Neural cell (in vitro differentiated cells): ENCODE data around the gene LNP1. TPM values are rescaled to one million over a fixed set of nuclear protein-coding genes. Genes with fewer than 3 reads are reported as not detected.

Experiments used
- H2AFZ ChIP-seq: fragments of 200-600, 300-800 bp; sonication (generic), shearing (Covaris generic); 2 replicates; pipeline ENCODE4 v1.6.0; 2014; ENCODE audit warnings: low read depth, mild to moderate bottlenecking, antibody characterized with exemption, low read length, moderate library complexity
- H3F3A ChIP-seq: fragments of 200-600 bp; shearing (Covaris generic); 2 replicates; pipeline ENCODE4 v1.6.1; 2016; ENCODE audit warnings: mild to moderate bottlenecking, moderate library complexity, mixed read lengths, antibody characterized with exemption, low read length; ENCODE audit not compliant: insufficient read depth, poor library complexity, severe bottlenecking
- H3K27ac ChIP-seq: fragments of 200-600, 300-800 bp; sonication (generic), shearing (Covaris generic); 2 replicates; pipeline ENCODE4 v1.5.1; 2014; ENCODE audit warnings: mild to moderate bottlenecking, low read length, moderate library complexity
- H3K27me3 ChIP-seq: fragments of 300-800, 200-600 bp; sonication (generic), shearing (Covaris generic); 2 replicates; pipeline ENCODE4 v1.6.0; 2014; ENCODE audit warnings: mild to moderate bottlenecking, low read depth, low read length, moderate library complexity; ENCODE audit not compliant: insufficient read depth
- H3K36me3 ChIP-seq: fragments of 300-800, 200-600 bp; sonication (generic), shearing (Covaris generic); 2 replicates; pipeline ENCODE4 v1.5.1; 2014; ENCODE audit warnings: mild to moderate bottlenecking, antibody characterized with exemption, low read length, moderate library complexity; ENCODE audit not compliant: insufficient read depth
- H3K4me2 ChIP-seq: fragments of 300-800, 200-600 bp; sonication (generic), shearing (Covaris generic); 2 replicates; pipeline ENCODE4 v1.6.0; 2014; ENCODE audit warnings: mild to moderate bottlenecking, low read length
- H3K4me3 ChIP-seq: fragments of 300-800, 200-600 bp; sonication (generic), shearing (Covaris generic); 2 replicates; pipeline ENCODE4 v1.5.1; 2014; ENCODE audit warnings: mild to moderate bottlenecking, low read length, moderate library complexity
- H3K79me2 ChIP-seq: fragments of 200-600 bp; shearing (Covaris generic); replicated peaks from 2 replicates; pipeline ENCODE4 v1.6.0; 2014; ENCODE audit warnings: mild to moderate bottlenecking, low read length, moderate library complexity; ENCODE audit not compliant: insufficient read depth
- H3K9ac ChIP-seq: fragments of 300-800, 200-600 bp; sonication (generic), shearing (Covaris generic); 2 replicates; pipeline ENCODE4 v1.6.1; 2016; ENCODE audit warnings: mild to moderate bottlenecking, low read length, mixed read lengths
- H3K9me2 ChIP-seq: fragments of 200-600 bp; shearing (Covaris generic); 2 replicates; pipeline ENCODE4 v1.6.1; 2016; ENCODE audit warnings: mild to moderate bottlenecking, low read length, mixed read lengths; ENCODE audit not compliant: insufficient read depth
- H3K9me3 ChIP-seq: fragments of 200-600, 300-800 bp; sonication (generic), shearing (Covaris generic); 2 replicates; pipeline ENCODE4 v1.6.1; 2016; ENCODE audit warnings: mild to moderate bottlenecking, mixed run types, low read length, moderate library complexity, mixed read lengths
- H4K20me1 ChIP-seq: fragments of 200-600 bp; shearing (Covaris generic); 2 replicates; pipeline ENCODE4 v1.6.1; 2016; ENCODE audit warnings: mild to moderate bottlenecking, mixed run types; ENCODE audit not compliant: insufficient read depth
- CTCF ChIP-seq: fragments of 450-650 bp; IDR thresholded peaks from 2 replicates; pipeline ENCODE4 v1.5.1; 2014; ENCODE audit warnings: antibody characterized with exemption, mild to moderate bottlenecking, moderate library complexity; ENCODE audit not compliant: poor library complexity, severe bottlenecking
- EP300 ChIP-seq: fragments of 450-650 bp; conservative IDR thresholded peaks from 2 replicates; pipeline ENCODE4 v1.6.1; 2014; ENCODE audit warnings: antibody characterized with exemption, mild to moderate bottlenecking, moderate library complexity; ENCODE audit not compliant: poor library complexity, severe bottlenecking
- EZH2 ChIP-seq: fragments of 200-600, 300-800 bp; shearing (Covaris generic), sonication (generic); IDR thresholded peaks from 2 replicates; pipeline ENCODE4 v1.6.1; 2014; ENCODE audit warnings: antibody characterized with exemption, low read length, borderline replicate concordance, mild to moderate bottlenecking; ENCODE audit not compliant: insufficient read depth, poor library complexity, severe bottlenecking
- MXI1 ChIP-seq: fragments of 450-650 bp; conservative IDR thresholded peaks from 2 replicates; pipeline ENCODE4 v1.6.1; 2014; ENCODE audit warnings: antibody characterized with exemption, mild to moderate bottlenecking; ENCODE audit not compliant: poor library complexity, severe bottlenecking
- POLR2AphosphoS5 ChIP-seq: IDR thresholded peaks from 2 replicates; pipeline ENCODE4 v1.6.1; 2012
- RAD21 ChIP-seq: fragments of 450-650 bp; conservative IDR thresholded peaks from 2 replicates; pipeline ENCODE4 v1.6.1; 2014; ENCODE audit warnings: antibody characterized with exemption, mild to moderate bottlenecking, moderate library complexity
- REST ChIP-seq: IDR thresholded peaks from 2 replicates; pipeline ENCODE4 v1.6.1; 2012; ENCODE audit warnings: borderline replicate concordance
- SMC3 ChIP-seq: fragments of 450-650 bp; conservative IDR thresholded peaks from 2 replicates; pipeline ENCODE4 v1.6.1; 2014; ENCODE audit warnings: antibody characterized with exemption, mild to moderate bottlenecking, moderate library complexity; ENCODE audit not compliant: poor library complexity
- TAF1 ChIP-seq: IDR thresholded peaks from 2 replicates; pipeline ENCODE4 v1.6.1; 2012; ENCODE audit warnings: low read depth
- polyA plus RNA-seq: library from polyadenylated mRNA; depleted of rRNA; stranded (reverse); fragments of >200 nt; gene quantifications from 2 replicates; pipeline ENCODE4 v1.2.3, GENCODE V29; 2014

The LNP1 gene
- polyA plus RNA-seq, 1 donor from 2014 or later, result 19.2 TPM

GRCh38 chr3:100429187-100429716 is 27.9 kb downstream of the LNP1 start:
- no peaks in the 10 kb centered on the region for H3K27me3 ChIP-seq
- H3K27ac ChIP-seq, result no peak overlapping the region
- H3K9ac ChIP-seq, result no peak overlapping the region
- TF ChIP-seq REST (no peak), TAF1 (no peak), EZH2 (no peak), MXI1 (no peak), CTCF (no peak), EP300 (no peak), RAD21 (no peak)
- H3K4me3 ChIP-seq, result no peak overlapping the region
- no peaks in the 10 kb centered on the region for H4K20me1 ChIP-seq
- H3K36me3 ChIP-seq, result no peaks in the 10 kb centered on the region
- no peak overlapping the region for H2AFZ ChIP-seq
- no peaks in the 10 kb centered on the region for H3K79me2 ChIP-seq
- H3K4me2 ChIP-seq, result no peak overlapping the region
- no peaks in the 10 kb centered on the region for H3K9me3 ChIP-seq
- H3K9me2 ChIP-seq, result no peaks in the 10 kb centered on the region
- no peaks in the 10 kb centered on the region for H3F3A ChIP-seq

DNA sequence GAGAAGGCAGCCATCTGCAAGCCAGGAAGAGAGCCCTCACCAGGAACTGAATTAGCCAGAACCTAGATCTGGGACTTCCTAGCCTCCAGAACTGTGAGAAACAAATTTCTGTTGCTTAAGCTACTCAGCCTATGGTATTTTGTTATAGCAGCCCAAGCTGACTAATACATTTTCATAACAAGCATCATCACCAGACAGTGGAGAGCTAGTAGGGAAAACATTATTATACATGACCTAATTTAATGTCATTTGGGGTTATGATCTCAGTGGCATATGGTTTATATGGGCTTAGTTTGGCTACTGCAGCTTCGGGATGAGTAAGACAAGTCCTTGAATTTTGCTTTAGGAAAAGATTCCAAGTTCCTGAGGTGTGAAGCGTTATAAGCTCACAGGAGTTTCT is 35.6 kb downstream of the LNP1 start:
- H3K27ac ChIP-seq, result no peak overlapping the region
- no peaks in the 10 kb centered on the region for H3K9me2 ChIP-seq
- H3K4me2 ChIP-seq, result no peak overlapping the region
- TF ChIP-seq POLR2AphosphoS5 (no peak), REST (no peak), RAD21 (no peak), SMC3 (no peak), EZH2 (no peak), MXI1 (no peak), EP300 (no peak), TAF1 (no peak), CTCF (no peak)
- H3K27me3 ChIP-seq, result no peaks in the 10 kb centered on the region
- no peak overlapping the region for H2AFZ ChIP-seq
- no peak overlapping the region for H3K9ac ChIP-seq
- no peak overlapping the region for H3K4me3 ChIP-seq
- no peaks in the 10 kb centered on the region for H3F3A ChIP-seq
- no peaks in the 10 kb centered on the region for H3K79me2 ChIP-seq
- no peaks in the 10 kb centered on the region for H4K20me1 ChIP-seq
- H3K36me3 ChIP-seq, result no peaks in the 10 kb centered on the region
- H3K9me3 ChIP-seq, result no peaks in the 10 kb centered on the region
